WTC11 (cell line): ENCODE results near the gene HS2ST1. TPM values are rescaled to one million over a fixed set of nuclear protein-coding genes. Genes with fewer than 3 reads are reported as not detected.

Experiments used
- ATAC-seq: fragments of 200-7000 bp; cut with Tn5 transposase; 2 replicates; pipeline ENCODE4 v1.10.0; 2021; ENCODE audit warnings: mild to moderate bottlenecking, moderate library complexity
- CTCF ChIA-PET: fragments of 300-600 bp; sonication (Branson Sonifier 250); formaldehyde crosslinking; loops from one replicate; lab custom pipeline; 2021; ENCODE audit warnings: antibody characterized with exemption; lab: Charles Lee
- POLR2A ChIA-PET: fragments of 350-600 bp; sonication (Branson Sonifier 250); formaldehyde crosslinking; loops from one replicate; lab custom pipeline; 2021; ENCODE audit warnings: antibody characterized with exemption; lab: Charles Lee
- DNase-seq: peaks from one replicate; pipeline ENCODE4 v3.0.0; 2021; ENCODE audit warnings: low spot score
- H3K27ac Mint-ChIP-seq: 2 replicates; pipeline ENCODE4 v1.8.0; 2021; ENCODE audit warnings: mixed read lengths
- H3K27me3 Mint-ChIP-seq: 2 replicates; pipeline ENCODE4 v1.8.0; 2021; ENCODE audit warnings: low read depth, mild to moderate bottlenecking, moderate library complexity, mixed read lengths
- H3K36me3 Mint-ChIP-seq: 2 replicates; pipeline ENCODE4 v1.8.0; 2021; ENCODE audit warnings: mixed read lengths
- H3K4me1 Mint-ChIP-seq: 2 replicates; pipeline ENCODE4 v1.8.0; 2022; ENCODE audit warnings: mixed read lengths
- H3K4me3 Mint-ChIP-seq: 2 replicates; pipeline ENCODE4 v1.8.0; 2021; ENCODE audit warnings: mild to moderate bottlenecking, moderate library complexity, mixed read lengths
- H3K9me3 Mint-ChIP-seq: 2 replicates; pipeline ENCODE4 v1.8.0; 2021; ENCODE audit warnings: mixed read lengths
- AR ChIP-seq: fragments of 250-450 bp; sonication (Bioruptor Pico); IDR thresholded peaks from 2 replicates; pipeline ENCODE4 v1.9.0; 2021; ENCODE audit warnings: mild to moderate bottlenecking
- ATF1 ChIP-seq: sonication (generic); formaldehyde crosslinking; IDR thresholded peaks from 2 replicates; pipeline ENCODE4 v1.8.1; 2023; ENCODE audit warnings: mild to moderate bottlenecking, moderate library complexity, missing genetic modification reagents
- ATF2 ChIP-seq: sonication (generic); formaldehyde crosslinking; IDR thresholded peaks from 2 replicates; pipeline ENCODE4 v1.8.1; 2022; ENCODE audit warnings: low read depth, missing genetic modification reagents, borderline replicate concordance
- ATF3 ChIP-seq: sonication (generic); formaldehyde crosslinking; conservative IDR thresholded peaks from 2 replicates; pipeline ENCODE4 v1.8.1; 2022; ENCODE audit warnings: mild to moderate bottlenecking, missing genetic modification reagents
- CTCF ChIP-seq: fragments of 200-600 bp; IDR thresholded peaks from 2 replicates; pipeline ENCODE4 v1.8.0; 2022; ENCODE audit warnings: antibody characterized with exemption
- ESRRA ChIP-seq: sonication (generic); formaldehyde crosslinking; IDR thresholded peaks from 2 replicates; pipeline ENCODE4 v1.8.1; 2022; ENCODE audit warnings: mild to moderate bottlenecking, missing genetic modification reagents, borderline replicate concordance
- ETV6 ChIP-seq: sonication (generic); formaldehyde crosslinking; IDR thresholded peaks from 2 replicates; pipeline ENCODE4 v1.8.1; 2022; ENCODE audit warnings: mild to moderate bottlenecking, missing genetic modification reagents
- FOXJ3 ChIP-seq: sonication (generic); formaldehyde crosslinking; IDR thresholded peaks from 2 replicates; pipeline ENCODE4 v1.9.0; 2021; ENCODE audit warnings: missing genetic modification reagents, mild to moderate bottlenecking, borderline replicate concordance
- FOXP1 ChIP-seq: sonication (generic); formaldehyde crosslinking; IDR thresholded peaks from 2 replicates; pipeline ENCODE4 v1.8.0; 2022; ENCODE audit warnings: missing genetic modification reagents, mild to moderate bottlenecking, moderate library complexity, borderline replicate concordance
- GABPB1 ChIP-seq: sonication (generic); formaldehyde crosslinking; IDR thresholded peaks from 2 replicates; pipeline ENCODE4 v1.8.1; 2023; ENCODE audit warnings: mild to moderate bottlenecking, missing genetic modification reagents
- HMGA2 ChIP-seq: fragments of 250-450 bp; sonication (Bioruptor Pico); IDR thresholded peaks from 2 replicates; pipeline ENCODE4 v1.4.0; 2021; ENCODE audit warnings: mild to moderate bottlenecking, moderate library complexity
- NFATC4 ChIP-seq: fragments of 250-450 bp; sonication (Bioruptor Pico); IDR thresholded peaks from 2 replicates; pipeline ENCODE4 v1.9.0; 2021; ENCODE audit warnings: mild to moderate bottlenecking
- NFE2L1 ChIP-seq: sonication (generic); formaldehyde crosslinking; IDR thresholded peaks from 2 replicates; pipeline ENCODE4 v1.8.1; 2023; ENCODE audit warnings: missing genetic modification reagents
- OVOL2 ChIP-seq: fragments of 250-450 bp; sonication (Bioruptor Pico); IDR thresholded peaks from 2 replicates; pipeline ENCODE4 v1.9.0; 2021; ENCODE audit warnings: mild to moderate bottlenecking, borderline replicate concordance
- PREB ChIP-seq: sonication (generic); formaldehyde crosslinking; IDR thresholded peaks from 2 replicates; pipeline ENCODE4 v1.8.1; 2022; ENCODE audit warnings: mild to moderate bottlenecking, missing genetic modification reagents, moderate library complexity, borderline replicate concordance
- PRRX2 ChIP-seq: fragments of 250-450 bp; sonication (Bioruptor Pico); IDR thresholded peaks from 2 replicates; pipeline ENCODE4 v1.8.0; 2021; ENCODE audit warnings: mild to moderate bottlenecking
- RELA ChIP-seq: sonication (generic); formaldehyde crosslinking; IDR thresholded peaks from 2 replicates; pipeline ENCODE4 v1.8.1; 2022; ENCODE audit warnings: missing genetic modification reagents, mild to moderate bottlenecking, borderline replicate concordance
- TCF7 ChIP-seq: sonication (generic); formaldehyde crosslinking; IDR thresholded peaks from 2 replicates; pipeline ENCODE4 v1.8.0; 2022; ENCODE audit warnings: mild to moderate bottlenecking, low read depth, missing genetic modification reagents, moderate library complexity
- USF2 ChIP-seq: sonication (generic); formaldehyde crosslinking; IDR thresholded peaks from 2 replicates; pipeline ENCODE4 v1.8.1; 2023; ENCODE audit warnings: mild to moderate bottlenecking, missing genetic modification reagents, moderate library complexity
- ZBTB43 ChIP-seq: sonication (generic); formaldehyde crosslinking; IDR thresholded peaks from 2 replicates; pipeline ENCODE4 v1.8.1; 2023; ENCODE audit warnings: mild to moderate bottlenecking, missing genetic modification reagents
- ZMAT4 ChIP-seq: fragments of 250-450 bp; sonication (Bioruptor Pico); IDR thresholded peaks from 2 replicates; pipeline ENCODE4 v1.9.0; 2021; ENCODE audit warnings: mild to moderate bottlenecking
- ZNF263 ChIP-seq: sonication (generic); formaldehyde crosslinking; IDR thresholded peaks from 2 replicates; pipeline ENCODE4 v1.8.1; 2022; ENCODE audit warnings: low read depth, mild to moderate bottlenecking, moderate library complexity, missing genetic modification reagents
- ZNF416 ChIP-seq: fragments of 250-450 bp; sonication (Bioruptor Pico); IDR thresholded peaks from 2 replicates; pipeline ENCODE4 v1.9.0; 2021; ENCODE audit warnings: mild to moderate bottlenecking, inconsistent platforms
- ZNF423 ChIP-seq: fragments of 250-450 bp; sonication (Bioruptor Pico); IDR thresholded peaks from 2 replicates; pipeline ENCODE4 v2.1.2; 2022; ENCODE audit warnings: mild to moderate bottlenecking, moderate library complexity
- ZNF671 ChIP-seq: fragments of 250-450 bp; sonication (Bioruptor Pico); IDR thresholded peaks from 2 replicates; pipeline ENCODE4 v1.8.0; 2021; ENCODE audit warnings: mild to moderate bottlenecking
- ZSCAN18 ChIP-seq: fragments of 250-450 bp; sonication (Bioruptor Pico); IDR thresholded peaks from 2 replicates; pipeline ENCODE4 v2.1.2; 2022; ENCODE audit warnings: mild to moderate bottlenecking, moderate library complexity
- total RNA-seq: library from RNA; stranded (reverse); gene quantifications from 3 replicates; pipeline ENCODE4 v1.2.3, GENCODE V29; 2021

HS2ST1 gene
- total RNA-seq, 1 experiment from 2014 or later: 24.7 TPM

- peaks cover 16% of the 10 kb centered on the region for H3K4me1 Mint-ChIP-seq
- ChIA-PET POLR2A (no interaction called here), CTCF (no interaction called here)
- no peak for TF ChIP-seq ZBTB43 (CRISPR knock-in tag)
- TF ChIP-seq ZSCAN18 (CRISPR knock-in tag): no peak
- no peak for TF ChIP-seq USF2 (CRISPR knock-in tag)
- TF ChIP-seq OVOL2: no peak
- no peak for TF ChIP-seq ZNF671
- TF ChIP-seq FOXJ3: no peak
- TF ChIP-seq PRRX2 (CRISPR knock-in tag): no peak
- no peak for TF ChIP-seq ATF1 (CRISPR knock-in tag)
- TF ChIP-seq RELA (CRISPR knock-in tag): no peak
- TF ChIP-seq ATF2 (CRISPR knock-in tag): no peak
- no peak for TF ChIP-seq HMGA2 (CRISPR knock-in tag)
- no peak for TF ChIP-seq FOXP1
- no peak for TF ChIP-seq PREB (CRISPR knock-in tag)
- TF ChIP-seq ZNF416 (CRISPR knock-in tag): no peak
- no peak for TF ChIP-seq ETV6 (CRISPR knock-in tag)
- TF ChIP-seq ATF3 (CRISPR knock-in tag): no peak
- DNase-seq (no peak), ATAC-seq (no peak)
- no peaks in the 10 kb centered on the region for H3K27me3 Mint-ChIP-seq
- no peak overlapping the region for H3K4me3 Mint-ChIP-seq
- H3K9me3 Mint-ChIP-seq: no peaks in the 10 kb centered on the region
- H3K27ac Mint-ChIP-seq: no peak overlapping the region
- H3K36me3 Mint-ChIP-seq: 0 out of 2 replicates have a peak, but pooled peaks cover 2% of the 10 kb centered on the region
Measured at GRCh38 chr1:87092846-87093245, 178.4 kb downstream of the HS2ST1 start.

GRCh38 chr1:87093286-87093685, 178.9 kb downstream of the HS2ST1 start:
- no peak for ATAC-seq
- no peak overlapping the region for H3K4me3 Mint-ChIP-seq
- no peak overlapping the region for H3K27ac Mint-ChIP-seq
- DNase-seq: no peak
- H3K9me3 Mint-ChIP-seq: no peaks in the 10 kb centered on the region
- H3K4me1 Mint-ChIP-seq: peaks cover 16% of the 10 kb centered on the region
- ChIA-PET CTCF (no interaction called here), POLR2A (no interaction called here)
- 0 out of 2 replicates have a peak, but pooled peaks cover 2% of the 10 kb centered on the region for H3K36me3 Mint-ChIP-seq
- no peaks in the 10 kb centered on the region for H3K27me3 Mint-ChIP-seq
- no peak for TF ChIP-seq ESRRA (CRISPR knock-in tag)
- TF ChIP-seq TCF7 (CRISPR knock-in tag): no peak
- TF ChIP-seq NFE2L1 (CRISPR knock-in tag): no peak
- no peak for TF ChIP-seq ZNF423 (CRISPR knock-in tag)
- TF ChIP-seq ZMAT4: no peak
- no peak for TF ChIP-seq NFATC4 (CRISPR knock-in tag)
- no peak for TF ChIP-seq ATF3 (CRISPR knock-in tag)
- TF ChIP-seq ZNF263 (CRISPR knock-in tag): no peak
- TF ChIP-seq GABPB1 (CRISPR knock-in tag): no peak
- no peak for TF ChIP-seq AR
- TF ChIP-seq CTCF: no peak
